K562 (cell line): ENCODE data around the gene PPP1CB. TPM values are rescaled to one million over a fixed set of nuclear protein-coding genes. Genes with fewer than 3 reads are reported as not detected.

Experiments used
- ATAC-seq: fragments of 200-7000 bp; cut with Tn5 transposase; 3 replicates; pipeline ENCODE4 v1.9.1; 2020; ENCODE audit warnings: moderate library complexity
- BruUV-seq: library from RNA; stranded (reverse); fragments of 400-500 nt; replicated peaks from 2 replicates; lab custom pipeline; 2021; lab: Mats Ljungman, UMichigan
- CTCF ChIA-PET: fragments of 300-600 bp; formaldehyde crosslinking; extraction: SDS; loops from one replicate; lab custom pipeline; 2021; ENCODE audit warnings: low intra/inter-chr PET ratio; lab: Yijun Ruan, JAX
- POLR2A ChIA-PET: fragments of 300-600, 350-650 bp; sonication (Branson Sonifier 250); formaldehyde crosslinking; extraction: SDS; loops from one replicate; lab custom pipeline; 2021; ENCODE audit warnings: antibody characterized with exemption, inconsistent platforms; lab: Yijun Ruan, JAX
- DNase-seq, 4 experiments: peaks; one replicate each; pipeline versions ENCODE4 v3.0.0 to v3.0.0-alpha.2; 2011 to 2018; ENCODE audit warnings: low spot score in 3 of 4, mixed read lengths in 3 of 4; ENCODE audit errors: extremely low read depth in 1 of 4
- FAIRE-seq: peaks from 2 replicates; lab custom pipeline; 2011; peaks lifted over from hg19 to GRCh38; lab: Jason Lieb, UNC
- H2AFZ ChIP-seq: 2 replicates; pipeline ENCODE4 v1.6.0; 2011; ENCODE audit warnings: low read depth, low read length, control low read depth, inconsistent platforms
- H3K27ac ChIP-seq: fragments of 200-600 bp; 3 replicates; pipeline ENCODE4 v1.8.0; 2011; ENCODE audit warnings: low read depth, mild to moderate bottlenecking, control low read depth, inconsistent platforms, low read length, moderate library complexity, mixed read lengths; ENCODE audit errors: extremely low read depth
- H3K27me3 ChIP-seq, 2 experiments: fragments of 300-600 bp in 1 of 2; 2 replicates in 1 of 2; 3 replicates in 1 of 2; pipeline versions ENCODE4 v1.6.0 to v1.8.0; 2011; ENCODE audit warnings: inconsistent platforms in 2 of 2, low read length in 2 of 2, mild to moderate bottlenecking in 1 of 2, mixed read lengths in 1 of 2, moderate library complexity in 1 of 2; ENCODE audit not compliant: control insufficient read depth in 2 of 2, insufficient read depth in 2 of 2
- H3K36me3 ChIP-seq: fragments of 300-600 bp; 3 replicates; pipeline ENCODE4 v1.8.0; 2011; ENCODE audit warnings: mild to moderate bottlenecking, low read length, inconsistent platforms; ENCODE audit not compliant: control insufficient read depth, insufficient read depth
- H3K4me1 ChIP-seq, 2 experiments: fragments of 200-600 bp in 1 of 2; replicated peaks in 1 of 2; 2 replicates in 1 of 2; 3 replicates in 1 of 2; pipeline versions ENCODE4 v1.5.1 to v1.8.0; 2011; ENCODE audit warnings: inconsistent platforms in 2 of 2, low read length in 2 of 2, mild to moderate bottlenecking in 1 of 2, mixed read lengths in 1 of 2, moderate library complexity in 1 of 2; ENCODE audit not compliant: control insufficient read depth in 2 of 2, insufficient read depth in 2 of 2
- H3K4me2 ChIP-seq: 2 replicates; pipeline ENCODE4 v1.6.1; 2011; ENCODE audit warnings: low read length, control low read depth, inconsistent platforms, mixed read lengths; ENCODE audit not compliant: insufficient read depth
- H3K4me3 ChIP-seq: fragments of 200-600 bp; sonication (generic), shearing (Covaris generic); 2 replicates; pipeline ENCODE4 v1.5.1; 2016; ENCODE audit warnings: control low read depth, inconsistent platforms
- H3K79me2 ChIP-seq: fragments of 200-600 bp; 3 replicates; pipeline ENCODE4 v1.8.0; 2011; ENCODE audit warnings: low read length, inconsistent platforms; ENCODE audit not compliant: control insufficient read depth, insufficient read depth
- H3K9ac ChIP-seq, 2 experiments: 2 replicates each; pipeline versions ENCODE4 v1.6.0 to v1.6.1; 2011; ENCODE audit warnings: low read depth in 2 of 2, low read length in 2 of 2, control low read depth in 1 of 2, inconsistent platforms in 1 of 2, mild to moderate bottlenecking in 1 of 2, mixed read lengths in 1 of 2; ENCODE audit not compliant: insufficient read depth in 1 of 2
- H3K9me1 ChIP-seq: one replicate; pipeline ENCODE4 v1.6.0; 2011; ENCODE audit warnings: inconsistent platforms, mild to moderate bottlenecking, low read length, moderate library complexity; ENCODE audit not compliant: control insufficient read depth, insufficient read depth
- H3K9me3 ChIP-seq: replicated peaks from 2 replicates; pipeline ENCODE4 v1.5.1; 2011; ENCODE audit warnings: low read depth, low read length, inconsistent platforms; ENCODE audit not compliant: control insufficient read depth, insufficient read depth
- H4K20me1 ChIP-seq: replicated peaks from 2 replicates; pipeline ENCODE4 v1.6.1; 2011; ENCODE audit warnings: low read length, inconsistent platforms, mixed read lengths; ENCODE audit not compliant: control insufficient read depth, insufficient read depth
- C11orf30 ChIP-seq: fragments of 450-650 bp; IDR thresholded peaks from 2 replicates; pipeline ENCODE4 v1.6.1; 2016; ENCODE audit warnings: low read depth, mild to moderate bottlenecking
- KDM2B ChIP-seq: fragments of 250-450 bp; sonication (Bioruptor Pico); IDR thresholded peaks from 2 replicates; pipeline ENCODE4 v1.8.0; 2021; ENCODE audit warnings: mild to moderate bottlenecking, moderate library complexity
- MAFG ChIP-seq: fragments of 450-650 bp; conservative IDR thresholded peaks from 2 replicates; pipeline ENCODE4 v1.6.1; 2016; ENCODE audit warnings: missing genetic modification characterization, missing compliant biosample characterization
- NFE2L1 ChIP-seq: fragments of 450-650 bp; IDR thresholded peaks from 2 replicates; pipeline ENCODE4 v1.6.1; 2016; ENCODE audit warnings: missing genetic modification characterization, low read depth, mild to moderate bottlenecking, missing compliant biosample characterization, moderate library complexity, borderline replicate concordance
- ZNF282 ChIP-seq: sonication (generic); formaldehyde crosslinking; IDR thresholded peaks from 2 replicates; pipeline ENCODE4 v1.8.1; 2023; ENCODE audit warnings: missing genetic modification reagents
- ZNF316 ChIP-seq: fragments of 450-650 bp; IDR thresholded peaks from 2 replicates; pipeline ENCODE4 v1.6.1; 2016
- WGBS: fragments of 100-300 bp; shearing (Covaris generic); methylation state at CpG from one replicate; pipeline ENCODE4 v1.1.6; 2016; ENCODE audit warnings: low coverage, mixed read lengths; ENCODE audit not compliant: insufficient coverage; ENCODE audit errors: missing lambda C conversion rate; 5-methylcytosine and 5-hydroxymethylcytosine counted together
- in situ Hi-C: fragments of 300-500 bp; cut with MboI; formaldehyde crosslinking; loops from 4 replicates; pipeline ENCODE4 v1.15.0; 2018; ENCODE audit warnings: inconsistent platforms, mixed read lengths
- intact Hi-C: fragments of 100-400 bp; cut with micrococcal nuclease; formaldehyde crosslinking; loops from 2 replicates; pipeline ENCODE4 v1.14.2; 2022
- polyA plus RNA-seq, 8 experiments: library from polyadenylated mRNA; depleted of rRNA in 4 of 8; stranded (reverse) in 5 of 8; unstranded in 3 of 8; fragments of >200 nt; fragmentation: Nextera tagmentation in 2 of 8; fragmentation: Illumina TruSeq in 1 of 8; extraction: Ambion mirVana in 2 of 8; extraction: Trizol in 1 of 8; gene quantifications; 2 replicates each; pipeline versions ENCODE4 v1.2.1 to v1.2.3, GENCODE V29; 2011 to 2014; ENCODE audit warnings: inconsistent platforms in 1 of 8, missing spikeins in 1 of 8
- total RNA-seq, 7 experiments: library from RNA; depleted of rRNA in 6 of 7; stranded (reverse); fragments of >200 nt in 6 of 7; fragmentation: Illumina TruSeq in 2 of 7; extraction: Trizol in 2 of 7; gene quantifications; 2 replicates each; pipeline versions ENCODE4 v1.2.1 to v1.2.3, GENCODE V29; 2011 to 2021; ENCODE audit warnings: low replicate concordance in 1 of 7

The PPP1CB gene
- total and polyA plus RNA-seq, 9 of the 15 experiments (the other 6 are each of a cell fraction or from before 2014, with no cell fraction given), result 25.6 to 118 (median 58.9) TPM

DNA sequence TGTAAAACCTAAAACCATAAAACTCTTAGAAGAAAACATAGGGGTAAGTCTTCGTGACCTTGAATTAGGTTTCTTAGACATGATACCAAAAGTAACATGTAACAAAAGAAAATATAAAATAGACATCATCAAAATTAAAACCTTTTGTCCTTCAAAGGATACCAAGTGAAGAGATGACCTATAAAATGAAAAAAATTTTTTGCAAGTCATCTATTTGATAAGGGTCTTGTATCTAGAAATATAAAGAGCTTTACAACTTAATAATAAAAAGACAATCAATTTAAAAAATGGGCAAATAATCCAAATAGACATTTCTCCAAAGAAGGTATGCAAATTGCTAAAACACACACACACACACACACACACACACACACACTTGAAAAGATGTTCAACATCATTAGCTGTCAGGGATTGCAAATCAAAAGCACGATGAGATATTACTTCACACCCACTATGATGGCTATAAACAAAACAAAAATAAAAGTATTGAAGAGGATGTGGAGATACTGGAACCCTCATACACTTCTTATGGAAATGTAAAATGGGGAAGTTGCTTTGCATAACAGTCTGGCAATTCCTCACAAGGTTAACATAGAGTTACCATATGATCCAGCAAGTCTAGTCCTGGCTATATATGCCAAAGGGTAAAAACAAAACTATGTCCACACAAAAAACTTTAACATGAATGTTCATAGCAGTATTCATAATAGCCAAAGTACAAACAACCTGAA is 82.3 kb downstream of the PPP1CB start:
- Histone ChIP-seq H3K27ac (no peak overlapping the region), H3K4me1 (no peaks in the 10 kb centered on the region), H3K9ac (no peak overlapping the region), H3K9me1 (no peaks in the 10 kb centered on the region), H4K20me1 (no peaks in the 10 kb centered on the region), H3K9me3 (no peaks in the 10 kb centered on the region), H2AFZ (no peak overlapping the region), H3K79me2 (no peaks in the 10 kb centered on the region), H3K27me3 (no peaks in the 10 kb centered on the region), H3K4me3 (no peak overlapping the region), H3K4me2 (no peak overlapping the region), H3K36me3 (no peaks in the 10 kb centered on the region)
- 0% methylated on average over 2 of the region's 2 CpGs for WGBS
- no TSS peak for BruUV-seq
- in situ Hi-C loops (loop anchor here (10.0 kb wide), 1 partner anchor 371 kb away; no protein-coding TSS in a partner anchor), intact Hi-C loops (no loop called here)
- POLR2A ChIA-PET, result no interaction called here
- FAIRE-seq, result no peak
- CTCF ChIA-PET, result no interaction called here
- peak; percentile 55 for TF ChIP-seq ZNF316
- no peak for TF ChIP-seq ZNF282 (CRISPR knock-in tag)
- peak; percentile 32; the same call in 1 of the 2 replicates for TF ChIP-seq C11orf30
- peak; percentile 5; the same call in 1 of the 2 replicates for TF ChIP-seq NFE2L1
- TF ChIP-seq MAFG (tag), result peak; percentile 45; the same call in 1 of the 2 replicates
- no peak for TF ChIP-seq KDM2B
- no peak for DNase-seq
- ATAC-seq, result no peak
